Breast epithelium (tissue), 3 donors: ENCODE results near the gene KCTD15.

Experiments used
- POLR2A ChIP-seq: fragments of 450-650 bp; IDR thresholded peaks from one replicate; pipeline ENCODE4 v1.6.1; 2016; ENCODE audit warnings: antibody characterized with exemption, mild to moderate bottlenecking, moderate library complexity
- POLR2AphosphoS5 ChIP-seq, 3 donors: sonication (generic); formaldehyde crosslinking; IDR thresholded peaks; one replicate each; pipeline ENCODE4 v1.6.1; 2017; ENCODE audit warnings: antibody characterized with exemption in 3 of 3
- TF ChIP-seq, protein P1 (sequence below), 3 donors: fragments of 450-650 bp; IDR thresholded peaks; one replicate each; pipeline ENCODE4 v1.5.1; 2016 to 2017; ENCODE audit warnings: antibody characterized with exemption in 3 of 3, mild to moderate bottlenecking in 3 of 3, moderate library complexity in 3 of 3

DNA sequence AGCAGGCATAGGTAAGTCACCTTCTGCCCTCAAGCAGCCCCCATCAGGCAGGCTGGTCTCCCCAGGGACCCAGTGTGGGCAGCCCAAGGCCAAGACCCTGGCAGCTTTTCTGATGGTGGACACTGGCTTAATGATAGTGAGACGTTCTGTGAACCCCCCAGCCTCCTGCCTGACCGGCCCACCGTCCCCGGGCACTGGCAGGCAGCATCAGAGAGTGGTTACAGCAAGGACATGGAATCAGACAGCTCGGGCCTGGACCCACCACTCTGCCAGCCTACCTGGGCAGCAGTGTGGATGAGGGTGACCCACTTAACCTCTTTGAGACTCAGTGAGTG is 45.3 kb upstream of the KCTD15 start:
- TF ChIP-seq, protein P1, sequence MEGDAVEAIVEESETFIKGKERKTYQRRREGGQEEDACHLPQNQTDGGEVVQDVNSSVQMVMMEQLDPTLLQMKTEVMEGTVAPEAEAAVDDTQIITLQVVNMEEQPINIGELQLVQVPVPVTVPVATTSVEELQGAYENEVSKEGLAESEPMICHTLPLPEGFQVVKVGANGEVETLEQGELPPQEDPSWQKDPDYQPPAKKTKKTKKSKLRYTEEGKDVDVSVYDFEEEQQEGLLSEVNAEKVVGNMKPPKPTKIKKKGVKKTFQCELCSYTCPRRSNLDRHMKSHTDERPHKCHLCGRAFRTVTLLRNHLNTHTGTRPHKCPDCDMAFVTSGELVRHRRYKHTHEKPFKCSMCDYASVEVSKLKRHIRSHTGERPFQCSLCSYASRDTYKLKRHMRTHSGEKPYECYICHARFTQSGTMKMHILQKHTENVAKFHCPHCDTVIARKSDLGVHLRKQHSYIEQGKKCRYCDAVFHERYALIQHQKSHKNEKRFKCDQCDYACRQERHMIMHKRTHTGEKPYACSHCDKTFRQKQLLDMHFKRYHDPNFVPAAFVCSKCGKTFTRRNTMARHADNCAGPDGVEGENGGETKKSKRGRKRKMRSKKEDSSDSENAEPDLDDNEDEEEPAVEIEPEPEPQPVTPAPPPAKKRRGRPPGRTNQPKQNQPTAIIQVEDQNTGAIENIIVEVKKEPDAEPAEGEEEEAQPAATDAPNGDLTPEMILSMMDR (IDR thresholded peaks at IDR 0.05), result no peak
- TF ChIP-seq POLR2A (no peak), POLR2AphosphoS5 (IDR thresholded peaks at IDR 0.05) (no peak)
